ENCODE data around the gene SLFN5. TPM values are rescaled to one million over a fixed set of nuclear protein-coding genes. Genes with fewer than 3 reads are reported as not detected.

The SLFN5 gene
- total and polyA plus RNA-seq, 2 of the 4 experiments (the other 2 are of a cell fraction) = 13.0 to 48.9 TPM

DNA sequence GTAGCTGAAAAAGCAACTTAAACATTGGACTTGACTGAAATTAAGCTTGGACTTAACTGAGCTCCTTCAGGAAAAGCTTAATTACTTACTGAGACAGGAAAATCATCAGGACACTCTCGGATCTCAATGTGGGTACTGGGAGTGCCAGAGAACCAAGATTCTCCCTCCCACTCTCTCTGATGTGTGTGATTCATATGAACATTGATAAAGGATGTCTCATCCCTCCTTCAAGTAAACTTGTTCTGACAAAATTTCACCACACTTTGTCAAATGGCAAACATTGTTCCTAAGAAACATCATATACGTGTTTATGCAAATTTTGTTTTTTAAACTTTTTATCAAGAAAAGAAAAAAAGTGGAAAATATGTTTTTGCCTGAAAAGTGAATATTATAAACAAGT lies 4.1 kb upstream of the SLFN5 start:
- CTCF ChIA-PET = interaction anchor here (0.6 kb wide), 1 partner anchor 260 kb away, joined by 6 read pairs; no protein-coding TSS in a partner anchor
- Histone ChIP-seq H3K9ac (ENCODE audit: low read depth, low read length) (no peak overlapping the region), H3K79me1 (ENCODE audit: low read depth in 1 of 2, low read length in 2 of 2) (peaks cover 5 to 16% of the 10 kb centered on the region in 2 experiments; a peak in 3 of 4 replicates), H2AFZ (replicated peaks; ENCODE audit: low read length, poor library complexity) (no peak overlapping the region), H3K36me3 (ENCODE audit: control insufficient read depth, insufficient read depth, low read length) (no peaks in the 10 kb centered on the region), H2BK120ac (ENCODE audit: low read depth, low read length) (no peak overlapping the region), H3K56ac (ENCODE audit: extremely low read depth, insufficient read depth, low read length) (no peak overlapping the region), H4K20me1 (ENCODE audit: insufficient read depth, low read length) (no peaks in the 10 kb centered on the region; the same call in 1 of the 2 replicates), H3K27me3 (ENCODE audit: control insufficient read depth, insufficient read depth, low read length) (no peaks in the 10 kb centered on the region), H3K4me2 (ENCODE audit: low read depth, low read length) (peak overlapping the region; percentile 39; the same call in 1 of the 2 replicates), H3K4me3 (ENCODE audit: insufficient read depth, low read depth, low read length) (no peak overlapping the region), H3K9me3 (ENCODE audit: control insufficient read depth, insufficient read depth, low read length) (no peaks in the 10 kb centered on the region; the same call in 1 of the 2 replicates), H2BK5ac (ENCODE audit: low read depth, low read length, poor library complexity, severe bottlenecking) (no peak overlapping the region), H2AK9ac (replicated peaks; ENCODE audit: low read depth, low read length, poor library complexity) (no peak overlapping the region), H4K91ac (ENCODE audit: insufficient read depth, low read depth, low read length) (no peak overlapping the region), H3K4me1 (ENCODE audit: control insufficient read depth, insufficient read depth, low read length) (peaks cover 5% of the 10 kb centered on the region), H3K14ac (replicated peaks; ENCODE audit: low read depth, low read length) (no peak overlapping the region), H3K4ac (ENCODE audit: low read depth, low read length) (no peak overlapping the region), H2AK5ac (ENCODE audit: low read depth, low read length) (no peak overlapping the region), H2BK15ac (ENCODE audit: low read depth, low read length) (no peak overlapping the region), H4K8ac (ENCODE audit: low read depth in 2 of 2, low read length in 2 of 2) (no peak overlapping the region), H3K9me1 (ENCODE audit: insufficient read depth, low read length) (peaks cover 4% of the 10 kb centered on the region; the same call in 1 of the 2 replicates), H3K27ac (ENCODE audit: insufficient read depth, low read length) (no peak overlapping the region), H2BK20ac (ENCODE audit: low read depth, low read length) (no peak overlapping the region), H3K18ac (ENCODE audit: low read depth, low read length) (no peak overlapping the region), H3K23ac (ENCODE audit: low read depth, low read length) (no peak overlapping the region), H4K5ac (ENCODE audit: low read depth, low read length) (no peak overlapping the region)
- dilution Hi-C loops (cut with HindIII; ENCODE audit: low sequenced_read_pairs, unreplicated experiment) (no loop called here), intact Hi-C loops (cut with micrococcal nuclease) (no loop called here), in situ Hi-C loops (cut with MboI; ENCODE audit: low sequenced_read_pairs) (no loop called here)
- ATAC-seq (ENCODE audit: low read depth) (peak; percentile 15; the same call in 1 of the 2 replicates), DNase-seq (peak; percentile 78)
- BruUV-seq (replicated peaks) = no TSS peak
- TF ChIP-seq RAD21 (IDR thresholded peaks at IDR 0.05; ENCODE audit: low read length) = no peak
- no peak for TF ChIP-seq NFE2L2 (IDR thresholded peaks at IDR 0.05; ENCODE audit: low read depth, low read length)
- peak; percentile 79 for TF ChIP-seq CEBPB (IDR thresholded peaks at IDR 0.05; ENCODE audit: low read depth, low read length)
- peak; percentile 80 for TF ChIP-seq FOS (IDR thresholded peaks at IDR 0.05; ENCODE audit: low read depth, low read length)
- TF ChIP-seq SMC3 (IDR thresholded peaks at IDR 0.05; ENCODE audit: low read depth, low read length) = no peak
- no CpG with 5 or more reads among the region's 2 CpGs for WGBS, 2 experiments (ENCODE audit: extremely low coverage in 2 of 2, insufficient read length in 1 of 2)
- POLR2A ChIA-PET (ENCODE audit: unreplicated experiment) = no interaction called here
